Measurements from ENCODE around the gene FOCAD.
"Not testable (repeated sequence)": the region's sequence is repeated elsewhere in the genome, so short reads cannot be mapped to it uniquely, and the experiment has no call there.

FOCAD gene

DNA sequence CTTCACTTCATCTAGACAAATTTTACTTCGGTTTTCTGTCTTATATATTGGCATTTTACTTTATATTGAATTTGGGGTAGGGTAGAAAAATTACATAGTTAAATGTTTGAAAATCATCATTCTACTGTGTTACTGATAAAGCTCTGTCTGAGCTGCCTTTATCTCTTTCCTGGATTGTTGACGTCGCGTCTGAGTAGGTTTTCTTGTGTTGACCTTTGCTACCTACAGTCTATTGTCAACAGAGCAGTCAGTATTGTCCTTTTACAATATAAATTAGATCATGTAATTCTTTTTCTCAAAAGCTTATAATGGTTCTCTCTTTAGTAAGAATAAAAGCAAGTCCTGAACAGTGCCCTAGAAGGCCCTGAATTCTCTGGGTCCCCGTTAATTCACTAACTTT, 219.2 kb downstream of the FOCAD start:
- DNase-seq: no peak

GRCh38 chr9:20904995-20905394, 220.9 kb downstream of the FOCAD start:
- DNase-seq: no peak

GRCh38 chr9:20906326-20906725, 222.3 kb downstream of the FOCAD start:
- DNase-seq: no peak

DNA sequence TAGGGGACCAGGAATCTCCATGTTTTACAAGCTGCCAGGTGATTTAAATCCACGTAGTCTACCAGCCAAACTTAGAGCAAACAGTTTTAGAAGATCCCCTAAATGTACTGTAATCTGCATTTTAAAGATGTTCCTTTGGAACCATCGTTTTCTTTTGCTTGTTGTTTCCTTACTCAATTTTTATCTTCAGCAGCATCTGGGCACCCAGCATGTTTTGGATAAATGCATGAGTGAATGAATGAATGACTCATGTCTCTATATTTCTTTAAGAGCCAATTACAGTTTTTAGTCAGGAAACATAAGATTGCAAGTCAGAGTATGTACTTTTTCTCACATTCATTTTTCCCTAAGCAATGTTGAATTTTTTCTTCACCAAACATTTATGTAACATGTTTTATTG, 224.4 kb downstream of the FOCAD start:
- DNase-seq: no peak

- no peak for DNase-seq
These were observed 230.5 kb downstream of the FOCAD start for GRCh38 chr9:20914556-20914955.

- DNase-seq: no peak
These were observed 237.3 kb downstream of the FOCAD start for GRCh38 chr9:20921362-20921761.

- no peak for DNase-seq
These were observed 241.4 kb downstream of the FOCAD start for GRCh38 chr9:20925256-20926045.

- DNase-seq: no peak
These were observed 245.2 kb downstream of the FOCAD start for GRCh38 chr9:20929276-20929675.

DNA sequence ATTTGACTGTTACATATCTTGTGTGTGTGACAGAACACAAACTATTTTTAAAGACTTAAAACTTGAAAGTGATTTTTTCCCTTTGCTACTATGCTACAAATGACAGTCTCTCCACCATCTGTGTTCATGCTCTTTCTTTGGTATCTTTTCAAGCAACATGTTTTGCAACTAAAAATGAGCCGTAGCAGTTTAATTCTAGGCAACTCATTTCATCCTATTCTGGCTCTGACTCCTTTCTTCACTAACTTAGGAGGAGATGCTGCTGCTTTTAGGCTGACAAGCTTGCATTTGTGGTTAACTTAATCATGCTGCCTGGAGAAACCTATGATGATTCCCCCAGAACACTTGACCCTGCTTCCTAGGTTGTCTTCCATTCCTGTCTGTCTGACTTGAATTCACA, 246.8 kb downstream of the FOCAD start:
- DNase-seq: no peak

GRCh38 chr9:20940447-20941173, 256.6 kb downstream of the FOCAD start:
- no peak for DNase-seq

DNA sequence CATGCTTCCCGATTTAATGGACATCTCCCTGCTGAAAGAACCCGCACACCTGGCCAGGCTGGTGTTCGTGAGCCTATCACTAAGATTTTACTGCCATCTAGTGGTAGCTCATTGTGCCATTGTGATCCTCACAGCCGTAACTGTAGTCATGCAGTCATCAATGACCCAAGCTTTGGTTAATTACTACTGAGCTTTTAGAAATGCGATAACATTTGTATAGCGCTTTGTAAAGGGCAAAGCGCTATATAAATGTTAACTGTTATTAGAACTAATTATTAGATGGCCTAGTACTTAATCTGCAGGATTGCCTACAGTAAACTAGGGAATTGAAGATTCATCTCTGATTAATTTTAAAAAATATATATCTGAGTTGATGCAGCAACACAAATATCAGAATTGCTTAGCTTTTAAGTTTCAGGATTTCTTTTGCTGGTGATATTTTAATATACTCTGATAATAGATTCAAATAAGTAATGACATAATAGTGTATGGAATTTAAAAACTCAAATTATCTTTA, 257.2 kb downstream of the FOCAD start:
- DNase-seq: peak; percentile 77

DNA sequence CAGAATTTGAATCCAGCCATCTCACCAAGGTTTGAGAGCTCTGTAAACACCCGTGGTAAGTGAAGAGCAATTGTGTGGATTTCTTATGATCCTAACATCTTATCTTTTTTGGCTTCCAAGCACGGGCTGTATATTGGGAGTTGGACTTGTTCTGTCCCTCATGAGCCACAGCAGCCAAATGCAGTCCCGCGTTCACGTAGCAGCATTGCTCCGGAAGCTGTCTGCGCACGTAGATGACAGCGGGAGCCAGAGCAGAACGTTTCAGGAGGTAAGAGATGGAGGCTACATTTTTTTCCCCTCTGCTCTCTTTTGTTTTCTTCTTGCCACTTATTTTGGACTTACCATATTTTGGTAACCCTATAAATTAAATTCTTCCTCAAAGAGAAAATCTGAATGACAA, 260.4 kb downstream of the FOCAD start:
- no peak for DNase-seq

GRCh38 chr9:20945269-20945668, 261.2 kb downstream of the FOCAD start:
- DNase-seq: no peak

DNA sequence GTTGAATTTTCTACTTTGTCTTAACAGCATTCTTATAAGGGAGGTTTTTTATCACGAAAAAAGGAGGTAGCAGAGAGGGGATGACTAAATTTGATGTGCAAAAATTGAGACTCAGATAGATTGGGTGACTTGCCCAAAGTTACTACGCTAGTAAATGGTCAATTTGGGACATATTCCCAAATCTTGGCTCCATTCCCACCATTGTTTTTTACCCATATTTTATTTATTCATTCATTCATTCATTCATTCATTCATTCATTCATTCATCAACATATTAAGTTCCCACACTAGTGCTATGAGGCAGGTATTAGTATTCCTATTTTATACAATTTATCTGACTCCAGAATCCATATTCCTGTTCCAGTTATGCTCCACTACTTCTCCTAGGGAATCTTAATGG, 261.8 kb downstream of the FOCAD start:
- no peak for DNase-seq

DNA sequence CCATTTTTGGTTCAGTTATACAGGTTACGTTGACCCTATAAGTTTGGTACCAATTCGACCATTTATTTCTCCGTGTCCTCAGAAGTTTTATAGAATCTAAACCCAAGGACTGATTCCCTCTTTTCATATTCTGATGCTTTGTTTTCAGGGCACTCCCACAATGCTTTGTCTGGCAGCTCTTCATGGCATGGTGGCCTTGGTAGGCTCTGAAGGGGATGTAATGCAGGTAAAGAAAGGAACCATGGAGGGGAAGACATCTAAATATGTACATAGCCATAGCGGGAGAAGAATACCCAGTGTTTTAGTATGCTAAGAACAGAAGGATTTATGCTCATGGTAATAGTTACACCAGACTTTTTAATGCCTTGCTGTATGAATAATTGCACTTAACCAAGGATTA, 264.6 kb downstream of the FOCAD start:
- DNase-seq: no peak

DNA sequence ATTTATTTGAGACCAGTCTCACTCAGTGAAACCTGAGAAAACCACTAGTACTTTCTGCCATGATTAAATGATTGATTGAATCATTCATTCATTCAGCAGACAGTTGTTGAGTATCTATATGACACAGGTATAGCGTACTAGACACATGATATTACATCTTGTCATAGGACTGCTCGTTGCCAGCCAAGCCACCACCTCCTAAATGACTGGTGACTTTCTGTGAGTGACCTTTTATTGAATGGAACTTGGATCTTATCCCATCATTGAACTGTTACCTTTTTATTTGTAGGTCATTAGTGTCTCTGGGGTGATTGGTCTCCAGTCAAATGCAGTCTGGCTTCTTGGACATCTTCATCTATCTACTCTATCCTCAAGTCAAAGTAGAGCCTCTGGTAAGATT, 266.6 kb downstream of the FOCAD start:
- DNase-seq: no peak

DNA sequence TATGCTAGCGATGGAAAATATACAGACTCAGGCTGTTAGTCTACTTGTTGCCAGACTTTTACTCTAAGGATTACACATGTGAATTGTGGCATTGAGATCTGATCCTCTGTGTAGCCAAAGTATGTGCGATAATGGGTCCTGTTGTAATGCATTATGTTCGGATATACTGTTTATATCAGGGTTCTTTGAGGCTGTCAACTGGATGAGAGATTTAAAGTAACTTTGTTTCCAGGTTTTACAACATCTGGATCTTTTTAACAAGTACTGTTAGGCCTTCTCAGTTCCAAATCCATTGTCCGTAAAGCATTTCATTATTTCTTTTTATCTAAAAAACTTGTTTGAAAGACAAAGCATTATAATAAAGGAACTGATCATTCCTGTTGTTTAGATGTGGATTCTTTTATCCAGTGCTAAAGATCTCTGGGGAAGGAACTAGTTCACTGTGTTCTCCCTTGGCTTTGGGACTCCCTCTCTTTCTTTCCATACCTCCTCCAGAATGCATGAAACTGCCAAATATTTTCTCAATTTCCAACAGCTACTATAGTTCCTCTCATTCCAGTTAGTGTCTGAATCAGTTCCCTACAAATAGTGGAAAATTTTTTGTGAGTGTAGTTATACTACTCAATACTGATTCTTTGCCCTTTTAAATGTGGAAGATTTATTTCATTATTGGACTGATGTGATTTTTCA, 278.6 kb downstream of the FOCAD start:
- no peak for DNase-seq

- DNase-seq: no peak
These were observed 288.6 kb downstream of the FOCAD start for GRCh38 chr9:20972684-20973083.

DNA sequence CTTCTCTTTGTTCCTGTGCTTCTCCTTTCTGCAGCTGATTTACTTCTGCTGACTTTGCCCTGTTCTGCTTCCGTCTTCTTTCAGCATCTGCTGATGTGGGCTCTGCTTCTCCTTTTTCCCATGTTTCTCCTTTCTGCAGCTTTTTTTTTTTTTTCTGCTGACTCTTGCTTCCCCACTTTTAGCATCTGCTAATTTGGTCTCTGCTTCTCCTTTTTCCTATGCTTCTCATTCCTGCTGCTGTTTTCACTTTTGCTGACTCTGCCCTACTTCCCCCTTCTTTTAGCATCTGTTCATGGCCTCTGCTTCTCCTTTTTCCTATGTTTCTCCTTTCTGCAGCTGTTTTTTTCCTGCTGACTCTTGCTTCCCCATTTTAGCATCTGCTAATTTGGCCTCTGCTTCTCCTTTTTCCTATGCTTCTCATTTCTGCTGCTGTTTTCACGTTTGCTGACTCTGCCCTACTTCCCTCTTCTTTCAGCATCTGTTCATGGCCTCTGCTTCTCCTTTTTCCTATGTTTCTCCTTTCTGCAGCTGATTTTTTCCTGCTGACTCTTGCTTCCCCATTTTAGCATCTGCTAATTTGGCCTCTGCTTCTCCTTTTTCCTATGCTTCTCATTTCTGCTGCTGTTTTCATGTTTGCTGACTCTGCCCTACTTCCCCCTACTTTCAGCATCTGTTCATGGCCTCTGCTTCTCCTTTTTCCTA, 289.3 kb downstream of the FOCAD start:
- not testable (repeated sequence) for DNase-seq

- DNase-seq: not testable (repeated sequence)
These were observed 290.3 kb downstream of the FOCAD start for GRCh38 chr9:20974191-20974938.

DNA sequence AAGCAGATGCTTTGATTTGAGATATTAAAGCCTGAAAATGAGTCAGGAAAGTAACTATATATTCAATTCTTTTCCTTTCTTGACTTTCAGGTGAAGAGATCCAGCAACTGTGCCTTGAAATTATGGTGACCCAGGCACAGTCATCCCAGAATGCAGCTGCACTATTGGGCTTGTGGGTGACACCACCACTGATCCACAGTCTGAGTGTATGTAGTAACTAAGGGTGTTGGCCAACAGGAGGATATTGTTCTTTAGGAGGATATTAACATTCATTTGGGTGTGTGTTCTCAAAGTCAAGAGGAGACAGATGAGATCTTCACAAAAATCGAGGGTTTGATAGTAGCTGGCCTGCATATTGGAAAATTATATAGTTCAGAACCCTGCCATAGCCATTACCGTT, 294.2 kb downstream of the FOCAD start:
- DNase-seq: no peak

- no peak for DNase-seq
These were observed 296.9 kb downstream of the FOCAD start for GRCh38 chr9:20980832-20981455.

Measured in CD4-positive, alpha-beta T cell treated with Interleukin-4 for 4 hours (primary cell).